Subcutaneous adipose tissue (tissue), 4 donors: ENCODE data around the gene PALD1. TPM values are rescaled to one million over a fixed set of nuclear protein-coding genes. Genes with fewer than 3 reads are reported as not detected.

Experiments used
- total RNA-seq, 4 donors: library from RNA; depleted of rRNA; stranded (reverse); fragments of >200 nt; gene quantifications; one replicate each; pipeline ENCODE4 v1.1.0, GENCODE V29; 2016
- TF ChIP-seq, protein P1 (sequence below): fragments of 450-650 bp; IDR thresholded peaks from one replicate; pipeline ENCODE4 v1.5.1; 2016; ENCODE audit warnings: low read depth, mild to moderate bottlenecking, control low read depth, antibody characterized with exemption, moderate library complexity

PALD1 gene
- total RNA-seq, 4 donors from 2014 or later: 1.0 to 4.5 (median 2.9) TPM

GRCh38 chr10:70571636-70572439 lies 93.3 kb downstream of the PALD1 start:
- TF ChIP-seq, protein P1, sequence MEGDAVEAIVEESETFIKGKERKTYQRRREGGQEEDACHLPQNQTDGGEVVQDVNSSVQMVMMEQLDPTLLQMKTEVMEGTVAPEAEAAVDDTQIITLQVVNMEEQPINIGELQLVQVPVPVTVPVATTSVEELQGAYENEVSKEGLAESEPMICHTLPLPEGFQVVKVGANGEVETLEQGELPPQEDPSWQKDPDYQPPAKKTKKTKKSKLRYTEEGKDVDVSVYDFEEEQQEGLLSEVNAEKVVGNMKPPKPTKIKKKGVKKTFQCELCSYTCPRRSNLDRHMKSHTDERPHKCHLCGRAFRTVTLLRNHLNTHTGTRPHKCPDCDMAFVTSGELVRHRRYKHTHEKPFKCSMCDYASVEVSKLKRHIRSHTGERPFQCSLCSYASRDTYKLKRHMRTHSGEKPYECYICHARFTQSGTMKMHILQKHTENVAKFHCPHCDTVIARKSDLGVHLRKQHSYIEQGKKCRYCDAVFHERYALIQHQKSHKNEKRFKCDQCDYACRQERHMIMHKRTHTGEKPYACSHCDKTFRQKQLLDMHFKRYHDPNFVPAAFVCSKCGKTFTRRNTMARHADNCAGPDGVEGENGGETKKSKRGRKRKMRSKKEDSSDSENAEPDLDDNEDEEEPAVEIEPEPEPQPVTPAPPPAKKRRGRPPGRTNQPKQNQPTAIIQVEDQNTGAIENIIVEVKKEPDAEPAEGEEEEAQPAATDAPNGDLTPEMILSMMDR: no peak

DNA sequence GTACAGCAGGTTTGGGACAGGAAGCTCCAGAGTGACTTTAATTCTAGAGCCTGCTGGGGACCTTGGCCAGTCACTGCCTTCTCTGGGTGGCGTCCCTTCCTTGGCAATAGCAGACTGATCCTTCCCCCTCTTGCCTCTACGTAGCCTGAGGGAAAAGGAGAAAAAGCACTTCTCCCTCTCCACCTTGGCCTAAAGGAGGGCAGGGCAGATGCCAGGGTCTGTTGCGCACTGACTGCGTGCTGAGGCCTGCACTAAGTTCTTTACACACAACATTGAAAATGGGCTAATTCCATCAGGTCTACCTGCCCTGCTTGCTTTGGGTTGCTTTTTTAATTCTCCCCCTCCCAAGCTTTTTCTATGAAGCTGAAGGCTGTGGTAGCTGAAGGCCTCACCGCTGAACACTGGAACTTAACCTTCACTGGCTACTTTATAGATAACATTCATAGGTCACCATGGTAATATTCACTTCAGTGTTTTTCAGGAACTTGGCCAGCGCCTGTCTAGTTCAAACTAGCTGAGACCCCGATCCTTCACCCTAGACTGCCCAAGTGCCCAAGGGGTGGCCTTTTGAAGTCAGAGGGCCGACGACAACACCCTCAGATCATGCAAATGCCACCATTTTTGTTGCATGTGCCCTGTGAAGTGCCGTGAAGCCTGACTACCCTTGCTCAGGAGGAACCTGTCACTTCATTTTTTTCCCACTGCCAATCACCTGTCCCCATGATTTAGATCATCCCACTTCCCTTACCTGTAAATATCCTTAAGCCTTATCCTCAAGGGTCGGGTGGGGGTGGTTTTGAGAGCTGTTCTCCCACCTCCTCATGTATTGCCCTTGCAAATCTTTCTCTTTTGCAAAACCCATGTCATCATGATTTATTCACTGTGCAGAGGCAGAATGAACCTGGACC lies 95.3 kb downstream of the PALD1 start:
- TF ChIP-seq, protein P1: no peak

GRCh38 chr10:70575486-70575873 lies 96.9 kb downstream of the PALD1 start:
- TF ChIP-seq, protein P1: no peak

GRCh38 chr10:70575874-70576802 lies 97.6 kb downstream of the PALD1 start:
- TF ChIP-seq, protein P1: no peak

GRCh38 chr10:70576803-70577517 lies 98.4 kb downstream of the PALD1 start:
- TF ChIP-seq, protein P1: no peak

- TF ChIP-seq, protein P1: no peak
Observed at GRCh38 chr10:70578371-70578947, 99.9 kb downstream of the PALD1 start.
